ENCODE results near the gene ATXN7L3B. TPM values are rescaled to one million over a fixed set of nuclear protein-coding genes. Genes with fewer than 3 reads are reported as not detected.

The ATXN7L3B gene
- total RNA-seq, 3 donors from 2014 or later, result 26.6 to 33.7 (median 31.4) TPM

DNA sequence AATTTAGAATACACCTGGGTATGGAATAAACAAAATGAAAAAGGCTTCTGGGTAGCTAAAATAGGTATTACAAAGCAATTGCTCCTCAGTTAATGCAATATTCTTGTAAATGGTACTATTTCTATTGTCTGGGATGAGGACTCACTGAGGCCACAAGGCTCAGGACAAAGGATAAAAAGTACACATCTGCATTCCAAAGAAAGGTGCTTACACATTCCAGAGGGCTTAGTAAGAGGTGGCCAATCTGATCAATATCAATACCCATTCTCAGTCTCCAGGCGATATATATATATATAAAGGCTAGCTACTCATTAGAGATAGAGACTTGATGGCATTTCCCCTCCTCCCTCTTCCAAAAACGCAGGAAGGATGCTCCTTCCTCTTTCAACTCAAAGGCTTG, 43.8 kb downstream of the ATXN7L3B start:
- no peak for TF ChIP-seq CTCF (IDR thresholded peaks at IDR 0.05)
- no peaks in the 10 kb centered on the region for H3K9me3 ChIP-seq
- intact Hi-C loops (cut with DNase I, micrococcal nuclease), result no loop called here
- H3K4me1 ChIP-seq (ENCODE audit: low read depth), result no peaks in the 10 kb centered on the region
- no peaks in the 10 kb centered on the region for H3K36me3 ChIP-seq (ENCODE audit: low read depth)
- no peak overlapping the region for H3K4me3 ChIP-seq
- ATAC-seq (no peak), DNase-seq (no peak)

DNA sequence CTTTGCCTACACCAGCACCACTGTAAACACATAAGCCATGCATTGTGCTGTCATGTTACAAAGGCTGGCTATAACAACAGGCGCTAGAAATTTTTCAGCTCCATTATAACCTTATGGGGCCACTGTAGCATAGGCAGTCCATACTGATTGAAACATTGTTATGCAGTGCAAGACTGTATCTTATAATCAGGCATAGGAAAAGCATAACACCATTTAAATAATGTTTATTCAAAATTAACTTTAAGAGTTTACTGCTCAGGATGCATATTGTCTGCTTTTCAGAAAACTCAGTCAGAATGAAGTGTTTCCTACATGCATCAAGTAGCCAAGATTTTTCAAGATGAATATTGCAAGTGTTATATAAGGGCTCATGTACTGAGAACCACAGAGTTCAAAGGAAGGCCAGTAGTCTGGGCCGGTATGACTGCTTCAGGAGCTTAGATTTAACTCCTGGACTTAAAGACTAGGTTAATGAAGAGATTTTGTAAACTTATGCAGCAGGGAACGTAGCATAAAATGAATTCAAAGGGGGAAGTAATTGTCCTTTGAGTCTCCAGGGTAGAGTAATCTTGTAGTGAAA, 46.9 kb downstream of the ATXN7L3B start:
- Histone ChIP-seq H3K4me1 (ENCODE audit: low read depth) (no peaks in the 10 kb centered on the region), H3K36me3 (ENCODE audit: low read depth) (no peaks in the 10 kb centered on the region), H3K4me3 (no peak overlapping the region), H3K9me3 (no peaks in the 10 kb centered on the region)
- TF ChIP-seq CTCF (IDR thresholded peaks at IDR 0.05), result no peak
- intact Hi-C loops (cut with DNase I, micrococcal nuclease), result no loop called here
- DNase-seq (no peak), ATAC-seq (no peak)

DNA sequence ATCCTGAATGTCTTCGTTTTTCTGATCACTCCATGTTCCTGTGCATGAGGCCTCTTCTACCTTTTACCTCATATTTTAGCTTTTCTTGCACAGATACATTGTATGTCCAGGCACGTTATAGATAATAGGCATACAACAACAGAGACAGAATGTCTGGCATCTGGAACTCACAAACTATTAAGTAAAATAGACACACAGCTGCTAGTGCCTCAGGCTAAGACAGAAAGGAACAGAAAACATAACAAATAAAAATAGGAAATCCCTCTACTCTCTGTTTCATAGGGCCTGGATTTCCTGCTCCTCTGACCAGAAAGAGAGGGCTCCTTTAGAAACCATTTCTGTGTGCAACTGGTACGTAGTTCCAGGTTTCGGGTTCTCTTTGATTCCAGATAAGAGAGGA, 48.6 kb downstream of the ATXN7L3B start:
- ATAC-seq (no peak), DNase-seq (no peak)
- no peak for TF ChIP-seq CTCF (IDR thresholded peaks at IDR 0.05)
- no peaks in the 10 kb centered on the region for H3K36me3 ChIP-seq (ENCODE audit: low read depth)
- H3K9me3 ChIP-seq, result no peaks in the 10 kb centered on the region
- intact Hi-C loops (cut with DNase I, micrococcal nuclease), result no loop called here
- no peaks in the 10 kb centered on the region for H3K4me1 ChIP-seq (ENCODE audit: low read depth)
- no peak overlapping the region for H3K4me3 ChIP-seq

Data from mucosa of descending colon (tissue), 3 donors.